ENCODE measurements around the gene NR0B2. TPM values are rescaled to one million over a fixed set of nuclear protein-coding genes. Genes with fewer than 3 reads are reported as not detected.

Gene NR0B2
- total and polyA plus RNA-seq, 2 of the 13 experiments (the other 11 are each of a cell fraction or from before 2014, with no cell fraction given): 72.5 to 133 TPM

DNA sequence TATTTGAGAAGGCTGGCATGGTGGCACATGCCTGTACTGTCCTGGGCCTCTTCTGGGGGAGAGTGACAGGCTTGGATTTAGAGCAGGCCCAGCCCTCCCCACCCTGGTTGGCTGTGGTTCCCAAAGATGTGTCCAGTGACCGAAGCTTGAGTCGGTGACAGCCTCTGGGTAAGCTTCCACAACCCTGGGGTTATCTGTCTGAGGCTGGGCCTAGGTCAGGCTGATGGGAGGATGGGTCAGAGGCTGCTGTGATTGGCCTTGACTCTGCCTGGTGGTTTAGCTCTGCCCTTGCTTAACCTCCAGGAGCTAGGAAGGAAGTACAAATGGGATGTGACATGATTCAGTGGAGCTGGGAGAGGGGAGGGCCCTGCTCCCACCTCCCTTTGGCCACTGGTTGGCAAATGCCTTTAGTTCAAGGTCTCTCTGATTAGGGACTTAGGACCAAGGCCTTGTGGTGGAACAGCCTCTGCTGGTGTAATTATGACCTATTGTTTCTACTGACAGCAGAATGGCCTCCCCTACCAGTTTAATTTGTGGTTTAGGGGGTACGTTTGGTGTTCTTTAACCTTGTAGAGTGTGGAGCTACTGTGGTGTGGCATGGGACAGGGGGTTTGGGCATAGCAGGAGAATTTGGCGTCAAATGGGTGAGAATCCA is 24.4 kb upstream of the NR0B2 start (continued):
- TF ChIP-seq, protein P1, sequence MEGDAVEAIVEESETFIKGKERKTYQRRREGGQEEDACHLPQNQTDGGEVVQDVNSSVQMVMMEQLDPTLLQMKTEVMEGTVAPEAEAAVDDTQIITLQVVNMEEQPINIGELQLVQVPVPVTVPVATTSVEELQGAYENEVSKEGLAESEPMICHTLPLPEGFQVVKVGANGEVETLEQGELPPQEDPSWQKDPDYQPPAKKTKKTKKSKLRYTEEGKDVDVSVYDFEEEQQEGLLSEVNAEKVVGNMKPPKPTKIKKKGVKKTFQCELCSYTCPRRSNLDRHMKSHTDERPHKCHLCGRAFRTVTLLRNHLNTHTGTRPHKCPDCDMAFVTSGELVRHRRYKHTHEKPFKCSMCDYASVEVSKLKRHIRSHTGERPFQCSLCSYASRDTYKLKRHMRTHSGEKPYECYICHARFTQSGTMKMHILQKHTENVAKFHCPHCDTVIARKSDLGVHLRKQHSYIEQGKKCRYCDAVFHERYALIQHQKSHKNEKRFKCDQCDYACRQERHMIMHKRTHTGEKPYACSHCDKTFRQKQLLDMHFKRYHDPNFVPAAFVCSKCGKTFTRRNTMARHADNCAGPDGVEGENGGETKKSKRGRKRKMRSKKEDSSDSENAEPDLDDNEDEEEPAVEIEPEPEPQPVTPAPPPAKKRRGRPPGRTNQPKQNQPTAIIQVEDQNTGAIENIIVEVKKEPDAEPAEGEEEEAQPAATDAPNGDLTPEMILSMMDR (CRISPR knock-in tag; IDR thresholded peaks at IDR 0.05): peak; percentile 48
- TF ChIP-seq MYC (CRISPR knock-in tag; IDR thresholded peaks at IDR 0.05; ENCODE audit: borderline replicate concordance) (peak; percentile 66), ZIK1 (CRISPR knock-in tag; IDR thresholded peaks at IDR 0.05; ENCODE audit: borderline replicate concordance, low read depth) (no peak), ZNF282 (IDR thresholded peaks at IDR 0.05; ENCODE audit: partially characterized antibody) (no peak), ZNF792 (CRISPR knock-in tag; IDR thresholded peaks at IDR 0.05) (peak; percentile 27; the same call in 1 of the 2 replicates), ZNF12 (CRISPR knock-in tag; IDR thresholded peaks at IDR 0.05) (0 out of 2 replicates have a peak, but pooled peaks have one; percentile 22), ZNF160 (CRISPR knock-in tag; IDR thresholded peaks at IDR 0.05) (no peak; the same call in none of the 2 replicates), NFE2L2 (IDR thresholded peaks at IDR 0.05; ENCODE audit: low read length) (no peak), ZNF775 (CRISPR knock-in tag; IDR thresholded peaks at IDR 0.05; ENCODE audit: borderline replicate concordance) (no peak), SPEN (CRISPR knock-in tag; IDR thresholded peaks at IDR 0.05; ENCODE audit: low read depth) (peak; percentile 93), ZNF292 (CRISPR knock-in tag; IDR thresholded peaks at IDR 0.05; ENCODE audit: borderline replicate concordance, low read depth) (peak; percentile 86; the same call in 1 of the 2 replicates), SMAD9 (CRISPR knock-in tag; IDR thresholded peaks at IDR 0.05) (no peak), ZNF234 (CRISPR knock-in tag; conservative IDR thresholded peaks at IDR 0.05) (no peak), MEIS2 (CRISPR knock-in tag; IDR thresholded peaks at IDR 0.05) (peak; percentile 74), SRF (IDR thresholded peaks at IDR 0.05; ENCODE audit: low read depth, low read length) (no peak), ZNF17 (CRISPR knock-in tag; IDR thresholded peaks at IDR 0.05) (no peak), MLLT10 (CRISPR knock-in tag; IDR thresholded peaks at IDR 0.05) (no peak), ISL2 (CRISPR knock-in tag; IDR thresholded peaks at IDR 0.05) (peak; percentile 82; the same call in 1 of the 2 replicates), MAF1 (CRISPR knock-in tag; IDR thresholded peaks at IDR 0.05; ENCODE audit: borderline replicate concordance) (0 out of 2 replicates have a peak, but pooled peaks have one; percentile 76), ZNF75D (CRISPR knock-in tag; IDR thresholded peaks at IDR 0.05; ENCODE audit: borderline replicate concordance) (no peak), SIN3B (IDR thresholded peaks at IDR 0.05; ENCODE audit: low read length) (no peak), HMG20A (CRISPR knock-in tag; IDR thresholded peaks at IDR 0.05; ENCODE audit: borderline replicate concordance) (peak; percentile 76; the same call in 1 of the 2 replicates), U2AF2 (IDR thresholded peaks at IDR 0.05; ENCODE audit: low read depth, low read length) (no peak), RCOR2 (CRISPR knock-in tag; IDR thresholded peaks at IDR 0.05) (peak; percentile 87), EEA1 (CRISPR knock-in tag; IDR thresholded peaks at IDR 0.05; ENCODE audit: borderline replicate concordance) (no peak), FOXO1 (CRISPR knock-in tag; IDR thresholded peaks at IDR 0.05) (peak; percentile 80; the same call in 1 of the 2 replicates), ZNF343 (CRISPR knock-in tag; IDR thresholded peaks at IDR 0.05) (no peak; the same call in 1 of the 2 replicates), GABPB1 (CRISPR knock-in tag; IDR thresholded peaks at IDR 0.05) (peak; percentile 67), ZNF660 (CRISPR knock-in tag; IDR thresholded peaks at IDR 0.05; ENCODE audit: borderline replicate concordance, low read depth) (no peak)
- TF ChIP-seq, protein P2, sequence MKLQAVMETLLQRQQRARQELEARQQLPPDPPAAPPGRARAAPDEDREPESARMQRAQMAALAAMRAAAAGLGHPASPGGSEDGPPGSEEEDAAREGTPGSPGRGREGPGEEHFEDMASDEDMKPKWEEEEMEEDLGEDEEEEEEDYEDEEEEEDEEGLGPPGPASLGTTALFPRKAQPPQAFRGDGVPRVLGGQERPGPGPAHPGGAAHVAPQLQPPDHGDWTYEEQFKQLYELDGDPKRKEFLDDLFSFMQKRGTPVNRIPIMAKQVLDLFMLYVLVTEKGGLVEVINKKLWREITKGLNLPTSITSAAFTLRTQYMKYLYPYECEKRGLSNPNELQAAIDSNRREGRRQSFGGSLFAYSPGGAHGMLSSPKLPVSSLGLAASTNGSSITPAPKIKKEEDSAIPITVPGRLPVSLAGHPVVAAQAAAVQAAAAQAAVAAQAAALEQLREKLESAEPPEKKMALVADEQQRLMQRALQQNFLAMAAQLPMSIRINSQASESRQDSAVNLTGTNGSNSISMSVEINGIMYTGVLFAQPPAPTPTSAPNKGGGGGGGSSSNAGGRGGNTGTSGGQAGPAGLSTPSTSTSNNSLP (IDR thresholded peaks at IDR 0.05; ENCODE audit: low read depth, low read length): peak; percentile 81

Measured in HepG2 (cell line).